K562 (cell line): Measurements from ENCODE around the gene HPD. TPM values are rescaled to one million over a fixed set of nuclear protein-coding genes. Genes with fewer than 3 reads are reported as not detected.

Experiments used
- CHD1 ChIP-seq: fragments of 200-600 bp; sonication (generic); IDR thresholded peaks from one replicate; pipeline ENCODE4 v1.6.1; 2012; ENCODE audit warnings: mild to moderate bottlenecking, moderate library complexity, low read length, inconsistent platforms
- DEAF1 ChIP-seq: fragments of 450-650 bp; formaldehyde crosslinking; IDR thresholded peaks from 2 replicates; pipeline ENCODE4 v1.4.0; 2020; ENCODE audit warnings: mild to moderate bottlenecking, moderate library complexity
- HCFC1 ChIP-seq: IDR thresholded peaks from 2 replicates; pipeline ENCODE4 v1.6.1; 2012; ENCODE audit warnings: low read depth, low read length, improper control_type of control experiment
- HDAC3 ChIP-seq: fragments of 450-650 bp; IDR thresholded peaks from 2 replicates; pipeline ENCODE4 v1.6.1; 2018; ENCODE audit warnings: borderline replicate concordance, mild to moderate bottlenecking, moderate library complexity; ENCODE audit not compliant: partially characterized antibody
- HOMEZ ChIP-seq: fragments of 250-450 bp; sonication (Bioruptor Pico); IDR thresholded peaks from 2 replicates; pipeline ENCODE4 v1.4.0; 2020; ENCODE audit warnings: mild to moderate bottlenecking, moderate library complexity
- JUN ChIP-seq, 2 experiments: sonication (generic) in 1 of 2; formaldehyde crosslinking in 1 of 2; IDR thresholded peaks; 2 replicates each; pipeline versions ENCODE4 v1.6.1 to v1.8.0; 2012 to 2022; ENCODE audit warnings: borderline replicate concordance in 2 of 2, mild to moderate bottlenecking in 2 of 2, improper control_type of control experiment in 1 of 2, low read depth in 1 of 2, low read length in 1 of 2, missing genetic modification reagents in 1 of 2
- KDM5B ChIP-seq: fragments of 200-600 bp; sonication (generic); IDR thresholded peaks from 2 replicates; pipeline ENCODE4 v1.6.1; 2012; ENCODE audit warnings: low read depth, mild to moderate bottlenecking, moderate library complexity, low read length, control low read depth, inconsistent platforms; ENCODE audit not compliant: insufficient replicate concordance
- MEF2D ChIP-seq: conservative IDR thresholded peaks from 2 replicates; pipeline ENCODE4 v1.6.1; 2016; ENCODE audit warnings: low read depth, missing genetic modification characterization, missing compliant biosample characterization
- MEIS2 ChIP-seq: fragments of 450-650 bp; IDR thresholded peaks from 2 replicates; pipeline ENCODE4 v1.6.1; 2014; ENCODE audit warnings: mild to moderate bottlenecking; ENCODE audit not compliant: partially characterized antibody
- MXD1 ChIP-seq: fragments of 250-450 bp; sonication (Bioruptor Pico); IDR thresholded peaks from 2 replicates; pipeline ENCODE4 v1.8.0; 2021; ENCODE audit warnings: borderline replicate concordance, mild to moderate bottlenecking, moderate library complexity; ENCODE audit not compliant: poor library complexity, severe bottlenecking
- PCBP2 ChIP-seq: fragments of 200-400 bp; formaldehyde crosslinking; IDR thresholded peaks from 2 replicates; pipeline ENCODE4 v1.6.1; 2018; ENCODE audit warnings: low read length, low read depth, mild to moderate bottlenecking, moderate library complexity; ENCODE audit not compliant: poor library complexity, severe bottlenecking
- PHF20 ChIP-seq: fragments of 450-650 bp; IDR thresholded peaks from 2 replicates; pipeline ENCODE4 v1.6.1; 2018; ENCODE audit not compliant: partially characterized antibody
- PHTF2 ChIP-seq: fragments of 250-450 bp; sonication (Bioruptor Pico); IDR thresholded peaks from 2 replicates; pipeline ENCODE4 v1.5.0; 2021; ENCODE audit warnings: mild to moderate bottlenecking
- POLR2AphosphoS5 ChIP-seq: IDR thresholded peaks from 2 replicates; pipeline ENCODE4 v1.6.1; 2011; ENCODE audit warnings: mild to moderate bottlenecking, low read depth, low read length, moderate library complexity; ENCODE audit not compliant: control insufficient read depth, insufficient read depth
- TFE3 ChIP-seq: fragments of 450-650 bp; formaldehyde crosslinking; IDR thresholded peaks from 2 replicates; pipeline ENCODE4 v1.4.0; 2020; ENCODE audit warnings: mild to moderate bottlenecking, mixed read lengths
- ZC3H8 ChIP-seq: fragments of 450-650 bp; IDR thresholded peaks from 2 replicates; pipeline ENCODE4 v1.6.1; 2017
- ZFP36 ChIP-seq: fragments of 150-350 bp; IDR thresholded peaks from 2 replicates; pipeline ENCODE4 v1.6.1; 2018; ENCODE audit warnings: low read length, low read depth; ENCODE audit not compliant: partially characterized antibody
- polyA plus RNA-seq, 8 experiments: library from polyadenylated mRNA; depleted of rRNA in 4 of 8; stranded (reverse) in 5 of 8; unstranded in 3 of 8; fragments of >200 nt; fragmentation: Nextera tagmentation in 2 of 8; fragmentation: Illumina TruSeq in 1 of 8; extraction: Ambion mirVana in 2 of 8; extraction: Trizol in 1 of 8; gene quantifications; 2 replicates each; pipeline versions ENCODE4 v1.2.1 to v1.2.3, GENCODE V29; 2011 to 2014; ENCODE audit warnings: inconsistent platforms in 1 of 8, missing spikeins in 1 of 8
- total RNA-seq, 7 experiments: library from RNA; depleted of rRNA in 6 of 7; stranded (reverse); fragments of >200 nt in 6 of 7; fragmentation: Illumina TruSeq in 2 of 7; extraction: Trizol in 2 of 7; gene quantifications; 2 replicates each; pipeline versions ENCODE4 v1.2.1 to v1.2.3, GENCODE V29; 2011 to 2021; ENCODE audit warnings: low replicate concordance in 1 of 7
- TF ChIP-seq, protein P1 (sequence below): fragments of 450-650 bp; IDR thresholded peaks from 2 replicates; pipeline ENCODE4 v1.6.1; 2016; ENCODE audit warnings: borderline replicate concordance

Gene HPD
- total and polyA plus RNA-seq, 9 of the 15 experiments (the other 6 are each of a cell fraction or from before 2014, with no cell fraction given): 0.06 to 0.29 (median 0.07) TPM; not detected in 4

DNA sequence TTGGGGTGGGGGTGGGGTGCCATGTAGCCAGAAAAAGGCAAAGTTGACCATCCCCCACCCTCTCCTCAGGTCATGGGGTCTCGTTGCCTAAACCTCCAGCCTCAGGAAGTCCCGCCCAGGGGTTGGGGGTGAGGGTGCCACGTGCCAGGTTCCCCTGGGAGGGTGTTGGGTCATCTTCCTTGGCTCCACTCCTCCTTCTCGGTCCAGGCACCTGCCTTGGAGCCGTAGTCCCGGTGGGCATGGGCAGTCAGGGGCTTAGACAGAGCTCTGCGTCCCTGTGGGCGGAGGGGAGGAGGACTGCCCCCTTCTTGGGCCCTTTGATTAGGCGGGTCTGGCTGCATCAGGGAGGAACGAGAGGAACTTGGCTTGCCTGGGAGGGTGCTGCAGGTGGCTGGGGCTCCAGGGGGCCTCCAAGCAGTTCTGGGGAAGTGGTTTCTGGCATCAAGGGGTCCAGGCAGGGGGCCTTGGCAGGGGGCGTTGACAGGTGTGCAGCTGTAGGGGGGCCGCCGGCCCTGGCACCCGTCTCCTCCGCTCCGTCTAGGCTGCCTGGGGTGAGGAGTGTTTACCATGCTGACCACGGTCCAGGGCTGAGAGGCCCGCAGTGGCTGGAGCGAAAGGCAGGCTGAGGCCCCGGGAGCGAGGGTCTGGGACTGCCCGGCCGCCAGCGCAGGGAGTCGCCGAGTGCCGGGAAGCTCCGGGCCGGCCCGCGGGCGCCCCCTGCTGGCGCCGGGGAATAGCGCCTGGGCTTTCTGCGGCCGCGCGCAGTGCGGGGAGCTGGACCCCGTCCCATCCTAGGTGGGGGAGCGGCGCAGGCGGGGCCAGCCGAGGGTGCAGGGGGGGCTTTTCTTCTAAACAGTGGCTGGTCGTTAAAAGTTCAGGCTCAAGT, 47.0 kb downstream of the HPD start (continued):
- TF ChIP-seq HOMEZ (CRISPR knock-in tag) (no peak), MEF2D (no peak), DEAF1 (CRISPR knock-in tag) (peak; percentile 88), CHD1 (no peak), JUN (IDR thresholded peaks at IDR 0.05; ENCODE audit: borderline replicate concordance, low read depth, low read length) (no peak), JUN (CRISPR knock-in tag; IDR thresholded peaks at IDR 0.05; ENCODE audit: borderline replicate concordance) (0 out of 2 replicates have a peak, but pooled peaks have one; percentile 60), ZC3H8 (no peak), HCFC1 (no peak), TFE3 (CRISPR knock-in tag) (no peak), PHF20 (no peak), HDAC3 (no peak), MEIS2 (no peak), KDM5B (no peak), PCBP2 (no peak), ZFP36 (no peak), MXD1 (no peak), PHTF2 (CRISPR knock-in tag) (no peak), POLR2AphosphoS5 (no peak)
- TF ChIP-seq, protein P1, sequence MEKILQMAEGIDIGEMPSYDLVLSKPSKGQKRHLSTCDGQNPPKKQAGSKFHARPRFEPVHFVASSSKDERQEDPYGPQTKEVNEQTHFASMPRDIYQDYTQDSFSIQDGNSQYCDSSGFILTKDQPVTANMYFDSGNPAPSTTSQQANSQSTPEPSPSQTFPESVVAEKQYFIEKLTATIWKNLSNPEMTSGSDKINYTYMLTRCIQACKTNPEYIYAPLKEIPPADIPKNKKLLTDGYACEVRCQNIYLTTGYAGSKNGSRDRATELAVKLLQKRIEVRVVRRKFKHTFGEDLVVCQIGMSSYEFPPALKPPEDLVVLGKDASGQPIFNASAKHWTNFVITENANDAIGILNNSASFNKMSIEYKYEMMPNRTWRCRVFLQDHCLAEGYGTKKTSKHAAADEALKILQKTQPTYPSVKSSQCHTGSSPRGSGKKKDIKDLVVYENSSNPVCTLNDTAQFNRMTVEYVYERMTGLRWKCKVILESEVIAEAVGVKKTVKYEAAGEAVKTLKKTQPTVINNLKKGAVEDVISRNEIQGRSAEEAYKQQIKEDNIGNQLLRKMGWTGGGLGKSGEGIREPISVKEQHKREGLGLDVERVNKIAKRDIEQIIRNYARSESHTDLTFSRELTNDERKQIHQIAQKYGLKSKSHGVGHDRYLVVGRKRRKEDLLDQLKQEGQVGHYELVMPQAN: no peak
